Activated gamma-delta T cell (primary cell): ENCODE measurements around the gene ANGEL2.
"Not testable (repeated sequence)": the region's sequence is repeated elsewhere in the genome, so short reads cannot be mapped to it uniquely, and the experiment has no call there.

Experiments
- DNase-seq: peaks from one replicate; lab custom pipeline; 2025; lab: John Stamatoyannopoulos, UW

Gene ANGEL2

GRCh38 chr1:212975111-212975918 is 40.4 kb downstream of the ANGEL2 start:
- no peak for DNase-seq

GRCh38 chr1:212974711-212975110 is 41.0 kb downstream of the ANGEL2 start:
- DNase-seq = no peak

- DNase-seq = no peak
Measured at GRCh38 chr1:212973899-212974298, 41.8 kb downstream of the ANGEL2 start.

- DNase-seq = no peak
Measured at GRCh38 chr1:212973426-212973825, 42.2 kb downstream of the ANGEL2 start.

- DNase-seq = no peak
Measured at GRCh38 chr1:212971312-212971711, 44.4 kb downstream of the ANGEL2 start.

GRCh38 chr1:212970085-212970484 is 45.6 kb downstream of the ANGEL2 start:
- no peak for DNase-seq

GRCh38 chr1:212968368-212968863 is 47.3 kb downstream of the ANGEL2 start:
- no peak for DNase-seq

GRCh38 chr1:212967801-212968200 is 47.9 kb downstream of the ANGEL2 start:
- DNase-seq = no peak

- DNase-seq = no peak
Measured at GRCh38 chr1:212966616-212967015, 49.1 kb downstream of the ANGEL2 start.

GRCh38 chr1:212964993-212965392 is 50.7 kb downstream of the ANGEL2 start:
- not testable (repeated sequence) for DNase-seq

- DNase-seq = no peak
Measured at GRCh38 chr1:212964102-212964501, 51.6 kb downstream of the ANGEL2 start.

GRCh38 chr1:212962509-212962908 is 53.2 kb downstream of the ANGEL2 start:
- no peak for DNase-seq

GRCh38 chr1:212960932-212961331 is 54.7 kb downstream of the ANGEL2 start:
- no peak for DNase-seq

GRCh38 chr1:212959266-212960220 is 56.1 kb downstream of the ANGEL2 start:
- DNase-seq = no peak

- no peak for DNase-seq
Measured at GRCh38 chr1:212958175-212958574, 57.5 kb downstream of the ANGEL2 start.

- no peak for DNase-seq
Measured at GRCh38 chr1:212957546-212957945, 58.1 kb downstream of the ANGEL2 start.

- DNase-seq = no peak
Measured at GRCh38 chr1:212955961-212956620, 59.6 kb downstream of the ANGEL2 start.

GRCh38 chr1:212955098-212955497 is 60.6 kb downstream of the ANGEL2 start:
- no peak for DNase-seq

- no peak for DNase-seq
Measured at GRCh38 chr1:212954514-212954913, 61.2 kb downstream of the ANGEL2 start.

GRCh38 chr1:212953321-212953720 is 62.3 kb downstream of the ANGEL2 start:
- DNase-seq = no peak

- DNase-seq = no peak
Measured at GRCh38 chr1:212952641-212952976, 63.1 kb downstream of the ANGEL2 start.

- DNase-seq = no peak
Measured at GRCh38 chr1:212951947-212952640, 63.6 kb downstream of the ANGEL2 start.
